ENCODE results near the gene GRAMD1A.
"Not testable (repeated sequence)": the region's sequence is repeated elsewhere in the genome, so short reads cannot be mapped to it uniquely, and the experiment has no call there.

Gene GRAMD1A

GRCh38 chr19:34979819-34980640, 20.1 kb upstream of the GRAMD1A start:
- DNase-seq (ENCODE audit: low read depth): no peak

GRCh38 chr19:34982275-34982674, 17.8 kb upstream of the GRAMD1A start:
- no peak for DNase-seq (ENCODE audit: low read depth)

- no peak for DNase-seq (ENCODE audit: low read depth)
Measured at GRCh38 chr19:34983786-34984185, 16.3 kb upstream of the GRAMD1A start.

DNA sequence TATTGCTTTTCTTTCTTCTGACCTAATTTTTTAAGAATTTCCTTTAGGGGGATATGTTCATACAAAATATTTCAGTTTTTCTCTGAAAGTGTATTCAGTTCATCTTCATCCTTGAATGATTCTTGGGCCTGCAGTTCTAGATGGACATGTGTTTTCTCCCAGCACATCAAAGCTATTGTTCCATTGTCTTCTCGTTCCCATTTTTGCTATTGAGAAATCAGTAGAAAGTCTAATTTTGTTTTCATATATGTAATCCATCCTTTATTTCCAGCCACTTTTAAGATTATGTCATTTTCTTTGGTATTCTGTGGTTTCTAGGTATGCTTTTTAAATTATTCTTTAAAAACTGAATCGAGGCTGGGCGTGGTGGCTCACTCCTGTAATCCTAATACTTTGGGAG, 15.8 kb upstream of the GRAMD1A start:
- no peak for DNase-seq (ENCODE audit: low read depth)

DNA sequence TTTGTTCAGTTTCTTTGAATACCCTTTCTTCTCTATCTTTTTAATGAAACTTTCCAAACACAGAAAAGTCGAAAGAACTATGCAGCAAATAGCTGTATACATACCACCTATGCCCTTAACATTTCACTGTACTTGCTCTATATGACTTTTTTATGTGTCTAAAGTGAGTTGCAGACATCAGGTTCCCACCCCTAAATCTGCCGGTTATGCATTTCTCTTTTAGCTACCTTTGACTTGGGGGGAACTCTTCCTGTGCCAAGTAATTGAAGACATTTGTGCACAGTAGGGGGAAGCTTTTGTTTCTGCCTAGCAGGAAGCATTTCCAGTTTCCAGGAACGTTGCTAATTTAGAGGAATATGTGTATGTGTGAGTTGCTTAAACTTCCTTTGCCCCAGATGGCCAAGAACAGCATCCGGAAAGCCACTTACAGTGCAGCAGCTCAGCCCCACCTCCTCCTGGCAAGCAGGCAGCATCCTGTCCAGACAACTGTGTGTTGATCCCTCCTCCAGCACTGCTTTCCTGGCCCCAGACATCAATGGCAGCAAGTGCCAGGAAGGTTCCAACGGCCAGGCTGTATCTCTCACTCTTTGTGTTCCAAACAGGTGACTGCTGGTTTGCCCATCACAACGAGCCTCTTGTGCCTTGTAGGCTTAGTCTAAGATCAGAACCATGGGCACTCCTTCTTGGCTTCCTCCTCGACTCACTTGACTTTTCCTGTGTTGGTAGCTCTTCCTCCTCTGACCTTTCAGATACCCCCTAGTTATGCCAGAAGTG, 14.7 kb upstream of the GRAMD1A start:
- DNase-seq (ENCODE audit: low read depth): no peak

- DNase-seq (ENCODE audit: low read depth): no peak
Measured at GRCh38 chr19:34988119-34988518, 12.0 kb upstream of the GRAMD1A start.

DNA sequence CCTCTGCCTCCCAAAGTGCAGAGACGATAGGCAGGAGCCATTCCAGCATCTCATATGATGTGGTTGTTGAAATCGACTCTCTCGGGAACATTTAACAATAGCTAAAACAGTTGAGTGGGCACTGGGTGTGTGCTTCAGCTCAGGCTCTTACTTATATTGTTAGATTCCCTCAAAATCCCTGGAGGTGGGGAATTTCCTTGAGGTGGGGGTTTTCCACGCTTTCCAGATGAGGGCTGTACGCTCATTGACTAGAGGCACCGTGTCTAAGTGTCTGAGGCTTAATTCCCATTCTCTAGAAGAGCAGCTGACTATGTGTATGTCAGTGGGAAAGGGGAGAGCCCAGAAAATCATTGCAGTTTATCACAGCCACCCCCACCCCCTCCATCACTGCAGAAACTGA, 10.8 kb upstream of the GRAMD1A start:
- no peak for DNase-seq (ENCODE audit: low read depth)

GRCh38 chr19:34990578-34991192, 9.4 kb upstream of the GRAMD1A start:
- no peak for DNase-seq (ENCODE audit: low read depth)

DNA sequence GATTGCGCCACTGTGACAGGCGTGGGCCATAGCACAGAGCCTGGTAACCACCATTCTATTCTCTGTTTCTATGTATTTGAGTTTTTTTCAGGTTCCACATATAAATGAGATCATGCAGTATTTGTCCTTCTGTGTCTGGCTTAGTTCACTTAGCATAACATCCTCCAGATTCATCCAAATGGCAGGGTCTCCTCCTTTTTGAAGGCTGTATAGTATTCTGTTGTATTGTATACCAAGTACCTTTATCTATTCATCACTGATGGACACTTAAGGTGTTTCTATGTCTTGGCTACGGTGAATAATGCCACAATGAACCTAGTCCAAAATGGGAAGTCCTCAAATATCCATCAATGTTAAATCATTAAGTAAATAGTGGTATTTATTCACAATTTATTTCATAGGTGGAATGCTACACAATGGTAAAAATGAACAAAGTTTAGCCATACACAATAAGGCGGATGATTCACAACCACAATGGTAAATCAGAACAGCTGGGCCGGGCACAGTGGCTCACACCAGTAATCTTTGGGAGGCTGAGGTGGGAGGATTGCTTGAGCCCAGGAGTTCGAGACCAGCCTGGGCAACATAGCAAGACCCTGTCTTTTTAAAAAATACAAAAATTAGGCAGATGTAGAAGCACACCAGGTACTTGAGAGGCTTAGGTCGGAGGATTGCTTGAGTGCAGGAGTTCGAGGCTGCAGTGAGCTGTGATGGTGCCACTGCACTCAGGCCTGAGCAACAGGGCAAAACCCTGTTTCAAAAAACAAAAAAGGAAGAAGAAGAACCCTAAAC, 8.4 kb upstream of the GRAMD1A start:
- no peak for DNase-seq (ENCODE audit: low read depth)

DNA sequence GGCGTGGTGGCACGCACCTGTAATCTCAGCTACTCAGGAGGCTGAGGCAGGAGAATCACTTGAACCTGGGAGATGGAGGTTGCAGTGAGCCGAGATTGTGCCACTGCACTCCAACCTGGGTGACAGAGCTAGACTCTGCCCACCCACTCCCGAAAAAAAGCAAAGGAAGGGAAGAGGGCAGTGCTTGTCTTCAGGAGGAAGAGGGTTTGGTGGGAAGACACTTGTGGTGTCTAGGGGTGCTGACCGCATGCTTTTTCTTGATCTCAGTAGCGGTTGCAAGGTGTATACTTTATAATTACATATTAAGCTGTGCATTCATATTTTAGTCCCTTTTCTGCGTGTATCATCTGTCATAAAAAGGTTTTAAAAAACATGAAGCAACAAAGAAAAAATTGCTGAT, 7.5 kb upstream of the GRAMD1A start:
- not testable (repeated sequence) for DNase-seq (ENCODE audit: low read depth)

DNA sequence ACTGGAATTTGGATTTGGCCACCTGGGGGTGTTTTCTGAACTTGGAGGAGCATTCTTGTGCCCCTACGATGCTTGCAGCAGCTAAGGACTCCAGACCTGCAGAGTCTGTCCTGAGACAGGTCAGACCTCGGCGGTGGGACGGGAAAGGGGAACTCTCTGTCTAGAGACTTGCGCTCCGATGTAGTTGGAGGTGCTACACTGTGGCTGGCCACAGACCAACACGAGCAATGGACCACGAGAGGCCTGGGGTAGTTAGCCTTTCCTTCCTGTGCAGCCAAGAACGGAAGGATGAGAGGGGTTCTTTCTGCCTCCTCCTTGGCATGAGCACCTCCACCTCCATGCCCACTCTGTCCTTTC, 5.9 kb upstream of the GRAMD1A start:
- no peak for DNase-seq (ENCODE audit: low read depth)

DNA sequence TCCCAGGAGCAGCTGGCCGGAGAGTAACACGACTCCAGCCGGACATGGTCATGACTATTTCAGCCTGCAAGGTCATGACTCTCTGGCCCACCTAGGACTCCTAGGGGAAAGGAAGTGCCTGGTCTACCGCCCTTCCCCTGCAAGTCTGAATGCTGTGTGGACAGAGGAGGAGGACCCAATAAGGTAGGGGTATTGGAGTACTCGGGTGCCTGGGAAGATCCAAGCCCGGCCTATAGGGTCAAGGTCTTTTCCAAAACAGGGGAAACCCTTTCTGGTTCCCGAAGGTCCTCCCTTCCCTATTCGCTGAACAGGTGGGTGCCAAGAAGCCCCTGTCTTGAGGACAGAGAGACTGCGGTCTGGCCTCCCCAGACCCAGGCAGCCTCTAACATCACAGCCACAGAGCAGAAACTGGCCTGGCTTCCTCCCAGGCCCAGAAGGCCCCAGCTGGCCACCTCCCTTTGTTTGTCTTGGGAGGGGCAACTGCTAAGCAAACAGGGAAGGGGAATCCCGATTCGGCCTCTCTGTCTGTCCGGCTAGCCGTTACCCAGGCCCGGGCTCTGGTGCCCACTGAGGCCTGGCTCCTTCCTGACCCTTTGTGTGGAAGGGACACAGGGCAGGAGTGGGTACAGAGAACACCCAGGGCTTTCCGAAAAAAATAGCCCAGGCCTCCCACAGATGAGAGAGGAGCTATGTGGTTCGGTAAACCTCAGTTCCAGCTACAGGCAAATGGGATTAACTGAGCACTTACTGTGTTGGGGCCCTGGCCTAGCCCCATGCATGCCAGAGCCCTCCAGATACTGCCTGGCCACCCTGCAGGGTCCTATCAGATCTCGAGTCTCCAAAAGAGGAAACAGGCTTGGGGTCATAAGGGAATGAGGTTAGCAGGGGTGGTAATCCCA, 5.2 kb upstream of the GRAMD1A start:
- DNase-seq (ENCODE audit: low read depth): no peak

GRCh38 chr19:34995551-34995950, 4.6 kb upstream of the GRAMD1A start:
- DNase-seq (ENCODE audit: low read depth): no peak

DNA sequence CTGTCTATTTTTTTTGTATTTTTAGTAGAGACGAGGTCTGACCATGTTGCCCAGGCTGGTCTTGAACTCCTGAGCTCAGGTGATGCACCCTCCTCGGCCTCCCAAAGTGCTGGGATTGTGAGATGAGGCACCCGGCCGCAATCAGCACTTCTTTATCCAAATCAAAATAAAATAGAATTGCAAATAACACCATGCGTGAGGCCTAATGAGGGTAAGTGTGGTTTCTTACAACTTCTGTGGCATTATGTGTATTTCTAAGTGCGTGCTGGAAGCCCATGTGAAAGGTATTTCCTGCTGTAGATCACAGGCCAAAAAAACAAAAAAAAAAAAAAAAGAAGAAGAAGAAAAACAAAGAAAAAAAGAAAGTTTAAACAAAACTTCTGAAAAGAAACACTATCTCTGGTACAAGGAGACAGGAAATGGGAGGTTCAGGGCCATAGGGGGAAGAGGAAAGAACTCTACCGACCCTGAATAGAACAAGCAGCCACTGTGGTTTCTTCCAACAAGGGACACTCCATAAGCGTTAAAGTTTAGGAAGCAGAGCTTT, 3.0 kb upstream of the GRAMD1A start:
- DNase-seq (ENCODE audit: low read depth): no peak

DNA sequence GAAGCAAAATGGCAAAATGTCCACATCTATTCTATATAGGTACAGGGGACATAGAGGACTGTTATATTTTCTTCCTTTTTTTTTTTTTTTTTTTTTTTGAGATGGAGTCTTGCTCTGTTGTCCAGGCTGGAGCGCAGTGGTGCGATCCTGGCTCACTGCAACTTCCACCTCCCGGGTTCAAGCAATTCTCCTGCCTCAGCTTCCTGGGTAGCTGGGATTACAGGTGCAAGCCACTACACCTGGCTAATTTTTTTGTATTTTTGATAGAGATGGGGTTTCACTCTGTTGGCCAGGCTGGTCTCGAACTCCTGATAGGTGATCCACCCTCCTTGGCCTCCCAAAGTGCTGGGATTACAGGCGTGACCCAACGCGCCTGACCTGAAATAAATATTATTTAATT, 1.9 kb upstream of the GRAMD1A start:
- DNase-seq (ENCODE audit: low read depth): not testable (repeated sequence)

- DNase-seq (ENCODE audit: low read depth): no peak
Measured at GRCh38 chr19:34998777-34999497, 1.2 kb upstream of the GRAMD1A start.

DNA sequence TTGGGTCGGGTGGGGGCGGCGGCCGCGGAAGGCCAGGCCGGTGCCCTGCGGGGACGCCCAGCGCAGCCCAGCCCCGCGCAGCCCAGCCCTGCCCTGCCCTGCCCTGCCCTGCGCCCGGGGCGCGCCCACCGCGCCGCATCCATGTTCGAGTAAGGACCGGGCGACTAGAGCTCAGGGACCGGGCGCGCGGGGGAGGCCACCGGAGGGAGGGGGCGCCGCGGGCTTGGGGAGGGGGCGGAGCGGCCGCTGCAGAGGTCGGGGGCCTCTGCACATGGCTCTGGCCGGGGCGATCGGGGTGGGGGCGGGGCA, 169 bp downstream of the GRAMD1A start:
- DNase-seq (ENCODE audit: low read depth): no peak

GRCh38 chr19:35000647-35001501, 751 bp downstream of the GRAMD1A start:
- no peak for DNase-seq (ENCODE audit: low read depth)

GRCh38 chr19:35002037-35002535, 2.0 kb downstream of the GRAMD1A start:
- no peak for DNase-seq (ENCODE audit: low read depth)
